Vagina (tissue), 2 donors: ENCODE measurements around the gene MBD1. TPM values are rescaled to one million over a fixed set of nuclear protein-coding genes. Genes with fewer than 3 reads are reported as not detected.
"Not testable (repeated sequence)": the region's sequence is repeated elsewhere in the genome, so short reads cannot be mapped to it uniquely, and the experiment has no call there.

Experiments
- DNase-seq, 2 donors: peaks; one replicate each; pipeline ENCODE4 v3.0.0-alpha.2; 2017; ENCODE audit errors: extremely low spot score in 2 of 2
- H3K27ac ChIP-seq: fragments of 200-600 bp; sonication (generic); one replicate; pipeline ENCODE4 v1.5.1; 2019
- H3K27me3 ChIP-seq: fragments of 200-600 bp; sonication (generic); one replicate; pipeline ENCODE4 v1.5.1; 2019
- H3K36me3 ChIP-seq, 2 donors: fragments of 200-600 bp; sonication (generic); one replicate each; pipeline ENCODE4 v1.5.1; 2017 to 2019
- H3K4me1 ChIP-seq: fragments of 200-600 bp; sonication (generic); one replicate; pipeline ENCODE4 v1.5.1; 2019
- H3K4me3 ChIP-seq, 2 donors: fragments of 200-600 bp; sonication (generic); 1 replicate in 1 of 2; 2 replicates in 1 of 2; pipeline ENCODE4 v1.5.1; 2016 to 2019
- H3K9me3 ChIP-seq: fragments of 200-600 bp; sonication (generic); one replicate; pipeline ENCODE4 v1.5.1; 2019
- POLR2A ChIP-seq, 2 donors: fragments of 450-650 bp; IDR thresholded peaks; one replicate each; pipeline ENCODE4 v1.6.1; 2017; ENCODE audit warnings: antibody characterized with exemption in 2 of 2, mild to moderate bottlenecking in 2 of 2, moderate library complexity in 2 of 2
- POLR2AphosphoS5 ChIP-seq, 2 donors: sonication (generic); formaldehyde crosslinking; IDR thresholded peaks; one replicate each; pipeline ENCODE4 v1.9.0; 2017; ENCODE audit warnings: antibody characterized with exemption in 2 of 2, mild to moderate bottlenecking in 2 of 2, low read depth in 1 of 2; ENCODE audit not compliant: insufficient read depth in 1 of 2
- intact Hi-C: fragments of 100-400 bp; cut with DNase I; formaldehyde crosslinking; loops from one replicate; pipeline ENCODE4 v1.15.1; 2023
- total RNA-seq: library from RNA; depleted of rRNA; stranded (reverse); fragments of >200 nt; gene quantifications from one replicate; pipeline ENCODE4 v1.2.3, GENCODE V29; 2016
- TF ChIP-seq, protein P1 (sequence below), 3 experiments: fragments of 450-650 bp in 2 of 3; fragments of 200-600 bp in 1 of 3; sonication (generic) in 1 of 3; IDR thresholded peaks; one replicate each; pipeline ENCODE4 v1.5.1; 2017 to 2019; ENCODE audit warnings: antibody characterized with exemption in 3 of 3, mild to moderate bottlenecking in 2 of 3, moderate library complexity in 2 of 3

MBD1 gene
- total RNA-seq, 1 donor from 2014 or later = 85.7 TPM

DNA sequence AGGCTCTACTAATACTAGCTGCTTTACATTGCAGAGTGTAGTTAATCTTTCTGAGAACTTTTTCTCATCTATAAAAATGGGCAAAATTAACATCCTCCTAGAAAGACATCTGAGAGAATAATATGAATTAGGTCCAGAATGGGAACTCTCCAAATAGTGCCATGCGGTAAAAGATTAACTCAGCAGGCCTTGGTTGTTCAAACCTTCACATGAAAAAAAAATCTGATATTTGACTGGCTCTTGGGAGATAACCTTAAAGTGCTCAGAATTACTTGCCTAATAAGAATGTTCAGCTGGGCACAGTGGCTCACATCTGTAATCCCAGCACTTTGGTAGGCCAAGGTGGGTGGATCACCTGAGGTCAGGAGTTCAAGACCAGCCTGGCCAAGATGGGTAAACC lies 11.7 kb upstream of the MBD1 start:
- Histone ChIP-seq H3K27ac (no peak overlapping the region), H3K36me3 (no peaks in the 10 kb centered on the region), H3K27me3 (no peaks in the 10 kb centered on the region), H3K4me1 (peaks cover under 1% of the 10 kb centered on the region), H3K9me3 (no peaks in the 10 kb centered on the region), H3K4me3 (no peak overlapping the region)
- TF ChIP-seq POLR2A (IDR thresholded peaks at IDR 0.05) (no peak), POLR2AphosphoS5 (IDR thresholded peaks at IDR 0.05; ENCODE audit: insufficient read depth in 1 of 2, low read depth in 1 of 2) (no peak)
- TF ChIP-seq, protein P1, sequence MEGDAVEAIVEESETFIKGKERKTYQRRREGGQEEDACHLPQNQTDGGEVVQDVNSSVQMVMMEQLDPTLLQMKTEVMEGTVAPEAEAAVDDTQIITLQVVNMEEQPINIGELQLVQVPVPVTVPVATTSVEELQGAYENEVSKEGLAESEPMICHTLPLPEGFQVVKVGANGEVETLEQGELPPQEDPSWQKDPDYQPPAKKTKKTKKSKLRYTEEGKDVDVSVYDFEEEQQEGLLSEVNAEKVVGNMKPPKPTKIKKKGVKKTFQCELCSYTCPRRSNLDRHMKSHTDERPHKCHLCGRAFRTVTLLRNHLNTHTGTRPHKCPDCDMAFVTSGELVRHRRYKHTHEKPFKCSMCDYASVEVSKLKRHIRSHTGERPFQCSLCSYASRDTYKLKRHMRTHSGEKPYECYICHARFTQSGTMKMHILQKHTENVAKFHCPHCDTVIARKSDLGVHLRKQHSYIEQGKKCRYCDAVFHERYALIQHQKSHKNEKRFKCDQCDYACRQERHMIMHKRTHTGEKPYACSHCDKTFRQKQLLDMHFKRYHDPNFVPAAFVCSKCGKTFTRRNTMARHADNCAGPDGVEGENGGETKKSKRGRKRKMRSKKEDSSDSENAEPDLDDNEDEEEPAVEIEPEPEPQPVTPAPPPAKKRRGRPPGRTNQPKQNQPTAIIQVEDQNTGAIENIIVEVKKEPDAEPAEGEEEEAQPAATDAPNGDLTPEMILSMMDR (IDR thresholded peaks at IDR 0.05) = no peak
- intact Hi-C loops = no loop called here
- no peak for DNase-seq

DNA sequence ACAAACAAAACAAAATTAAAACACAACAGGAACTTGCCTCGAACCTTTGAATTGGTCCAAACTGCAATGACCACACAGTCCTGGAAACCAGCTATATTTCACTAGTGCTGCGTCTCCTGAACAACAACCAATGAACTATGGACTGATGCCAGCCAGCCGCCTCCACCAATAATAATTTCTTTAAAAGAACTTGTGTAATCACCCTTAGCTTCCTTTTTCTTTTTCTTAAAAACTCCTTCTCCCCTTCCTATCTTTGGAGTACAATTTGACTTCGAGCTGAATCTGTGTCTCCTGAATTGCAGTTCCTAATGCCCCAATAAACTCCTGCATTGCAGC lies 7.8 kb upstream of the MBD1 start:
- H3K27me3 ChIP-seq = no peaks in the 10 kb centered on the region
- H3K4me3 ChIP-seq = no peak overlapping the region
- H3K9me3 ChIP-seq = no peaks in the 10 kb centered on the region
- H3K36me3 ChIP-seq = peaks cover 0 to 15% of the 10 kb centered on the region in 2 donors
- no peak overlapping the region for H3K27ac ChIP-seq
- no peak for DNase-seq
- TF ChIP-seq, protein P1 (IDR thresholded peaks at IDR 0.05) = no peak
- no peak for TF ChIP-seq POLR2AphosphoS5 (IDR thresholded peaks at IDR 0.05; ENCODE audit: insufficient read depth in 1 of 2, low read depth in 1 of 2)
- TF ChIP-seq POLR2A (IDR thresholded peaks at IDR 0.05) = no peak
- peaks cover 11% of the 10 kb centered on the region for H3K4me1 ChIP-seq
- intact Hi-C loops = no loop called here

DNA sequence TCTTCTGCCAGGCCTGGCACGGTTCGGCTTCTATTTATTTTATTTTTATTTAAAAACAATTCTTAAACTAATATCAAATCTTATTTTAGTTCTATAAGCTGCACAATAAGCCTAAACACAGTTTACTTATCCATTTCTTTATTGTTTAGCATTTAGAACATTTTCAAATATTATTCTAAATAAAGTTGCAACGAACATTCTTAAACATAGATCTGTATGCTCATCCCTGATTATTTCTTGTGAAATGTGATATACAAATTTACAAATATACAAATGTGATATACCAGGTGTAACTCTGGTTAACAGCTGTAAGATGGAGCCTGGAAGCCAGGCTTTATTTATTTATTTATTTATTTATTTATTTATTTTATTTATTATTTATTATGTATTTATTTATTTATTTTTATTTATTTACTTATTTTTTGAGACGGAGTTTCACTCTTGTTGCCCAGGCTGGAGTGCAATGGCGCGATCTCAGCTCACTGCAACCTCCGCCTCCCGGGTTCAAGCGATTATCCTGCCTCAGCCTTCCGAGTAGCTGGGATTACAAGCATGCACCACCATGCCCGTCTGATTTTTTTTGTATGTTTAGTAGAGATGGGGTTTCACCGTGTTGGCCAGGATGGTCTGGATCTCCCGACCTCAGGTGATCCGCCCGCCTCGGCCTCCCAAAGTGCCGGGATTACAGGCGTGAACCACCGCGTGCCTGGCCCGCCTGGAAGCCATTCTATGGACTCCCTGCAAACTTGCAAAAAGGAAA lies 7.2 kb upstream of the MBD1 start:
- Histone ChIP-seq H3K36me3 (peaks cover 0 to 21% of the 10 kb centered on the region in 2 donors), H3K4me3 (peak overlapping the region; percentile 65 to 78), H3K27ac (peak overlapping the region; percentile 89), H3K4me1 (peaks cover 11% of the 10 kb centered on the region)
- intact Hi-C loops, H3K9me3 ChIP-seq, DNase-seq, H3K27me3 ChIP-seq: not testable (repeated sequence)

DNA sequence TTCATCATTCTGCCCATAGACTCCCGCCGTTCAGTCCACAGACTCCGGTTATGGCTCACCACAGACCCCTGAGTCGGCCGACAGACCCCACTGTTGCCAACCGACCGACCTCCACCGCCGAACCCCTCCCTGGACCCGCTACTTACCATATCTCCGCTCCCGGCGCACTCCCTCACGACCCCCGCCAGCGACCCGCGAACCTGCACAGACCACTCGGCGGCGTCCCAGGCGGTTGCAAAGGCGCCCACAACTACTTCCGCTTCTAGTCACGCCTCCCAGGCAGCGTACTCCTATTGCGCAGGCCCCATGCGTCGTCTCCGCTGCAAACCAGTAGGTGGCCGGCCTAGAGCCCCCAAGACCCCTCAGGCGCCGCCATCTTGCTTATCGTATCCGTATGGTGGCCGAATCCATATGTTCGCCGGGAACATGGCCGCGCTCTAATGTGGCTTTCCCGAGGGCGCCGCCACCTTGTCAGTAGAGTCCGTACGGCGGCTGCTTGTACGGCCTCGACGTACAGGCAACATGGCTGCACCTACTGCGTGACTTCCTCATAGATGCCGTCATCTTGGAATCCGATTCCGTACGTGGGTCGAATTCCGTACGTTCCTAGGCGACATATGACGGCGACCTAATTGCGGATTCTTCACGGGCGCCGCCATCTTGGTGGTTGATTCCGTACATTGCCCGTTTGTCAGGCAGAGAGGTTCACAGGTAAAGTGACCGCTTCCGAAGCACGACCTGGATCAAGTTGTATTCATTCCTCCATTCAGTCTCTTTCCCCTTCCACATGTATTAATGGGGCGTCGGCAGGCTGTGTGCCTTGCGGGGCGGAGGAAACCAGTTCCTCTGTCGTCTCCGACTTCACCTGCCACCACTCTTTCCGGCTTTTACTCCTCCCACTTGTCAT lies 6.4 kb upstream of the MBD1 start, which contains the start of gene CXXC1:
CXXC1 (minus strand) TSS at position 252 of the 907 bp plus-strand sequence; CDS start at position 149, 103 bp downstream.
- intact Hi-C loops = no loop called here
- peaks cover 0 to 29% of the 10 kb centered on the region in 2 donors for H3K36me3 ChIP-seq
- H3K9me3 ChIP-seq = no peaks in the 10 kb centered on the region
- H3K4me3 ChIP-seq = peak within 1 kb of the TSS; percentile 65 to 78
- no peaks in the 10 kb centered on the region for H3K27me3 ChIP-seq
- H3K27ac ChIP-seq = peak within 1 kb of the TSS; percentile 89
- H3K4me1 ChIP-seq = peaks cover 11% of the 10 kb centered on the region
- TF ChIP-seq, protein P1 (IDR thresholded peaks at IDR 0.05) = peak; percentile 2 to 72 (median 43)
- TF ChIP-seq POLR2AphosphoS5 (IDR thresholded peaks at IDR 0.05; ENCODE audit: insufficient read depth in 1 of 2, low read depth in 1 of 2) (peak; percentile 95 to 96), POLR2A (IDR thresholded peaks at IDR 0.05) (peak in 1 of 2 donors; percentile 18)
- peak in 1 of 2 donors; percentile 100 for DNase-seq

GRCh38 chr18:50287028-50287440 lies 5.7 kb upstream of the MBD1 start:
- intact Hi-C loops = no loop called here

More at GRCh38 chr18:50287028-50287440, 5.7 kb upstream of the MBD1 start:
- peaks cover 13% of the 10 kb centered on the region for H3K4me1 ChIP-seq
- DNase-seq = peak in 1 of 2 donors; percentile 92
- peak overlapping the region; percentile 89 for H3K27ac ChIP-seq
- no peaks in the 10 kb centered on the region for H3K9me3 ChIP-seq
- H3K36me3 ChIP-seq = peaks cover 0 to 34% of the 10 kb centered on the region in 2 donors
- no peaks in the 10 kb centered on the region for H3K27me3 ChIP-seq
- H3K4me3 ChIP-seq = peak overlapping the region; percentile 65 to 78
- TF ChIP-seq POLR2AphosphoS5 (IDR thresholded peaks at IDR 0.05; ENCODE audit: insufficient read depth in 1 of 2, low read depth in 1 of 2) = no peak
- TF ChIP-seq, protein P1 (IDR thresholded peaks at IDR 0.05) = no peak
